Keratinocyte (primary cell): ENCODE results near the gene TAF1B.

Source experiments
- CTCF ChIP-seq, 3 experiments: IDR thresholded peaks in 1 of 3; conservative IDR thresholded peaks in 1 of 3; optimal IDR thresholded peaks in 1 of 3; 2 replicates in 2 of 3; 3 replicates in 1 of 3; pipeline versions ENCODE3 to v1.5.1; 2011; ENCODE audit warnings: low read length in 3 of 3, mild to moderate bottlenecking in 3 of 3, moderate library complexity in 2 of 3, control low read depth in 1 of 3, inconsistent platforms in 1 of 3; ENCODE audit not compliant: insufficient read depth in 2 of 3; ENCODE audit errors: extremely low read depth in 1 of 3
- EZH2 ChIP-seq: IDR thresholded peaks from one replicate; pipeline ENCODE4 v1.6.1; 2012; ENCODE audit warnings: inconsistent platforms, mild to moderate bottlenecking, low read length, moderate library complexity

GRCh38 chr2:9799729-9800632 is 43.3 kb upstream of the TAF1B start:
- peak in 2 of 3 experiments; percentile 98 to 99 for TF ChIP-seq CTCF (optimal IDR thresholded peaks at IDR 0.05 in 1 of 3, IDR thresholded peaks at IDR 0.05 in 1 of 3, conservative IDR thresholded peaks at IDR 0.05 in 1 of 3; ENCODE audit: extremely low read depth in 1 of 3, insufficient read depth in 2 of 3, low read length in 3 of 3)
- no peak for TF ChIP-seq EZH2
